SH-SY5Y (cell line): Measurements from ENCODE around the gene LCK.

ENCODE experiments used
- GATA2 ChIP-seq: IDR thresholded peaks from 2 replicates; pipeline ENCODE4 v1.6.1; 2011; ENCODE audit warnings: mild to moderate bottlenecking, low read depth, low read length
- GATA3 ChIP-seq: IDR thresholded peaks from 2 replicates; pipeline ENCODE4 v1.6.1; 2011; ENCODE audit warnings: low read depth, mild to moderate bottlenecking, low read length, moderate library complexity

DNA sequence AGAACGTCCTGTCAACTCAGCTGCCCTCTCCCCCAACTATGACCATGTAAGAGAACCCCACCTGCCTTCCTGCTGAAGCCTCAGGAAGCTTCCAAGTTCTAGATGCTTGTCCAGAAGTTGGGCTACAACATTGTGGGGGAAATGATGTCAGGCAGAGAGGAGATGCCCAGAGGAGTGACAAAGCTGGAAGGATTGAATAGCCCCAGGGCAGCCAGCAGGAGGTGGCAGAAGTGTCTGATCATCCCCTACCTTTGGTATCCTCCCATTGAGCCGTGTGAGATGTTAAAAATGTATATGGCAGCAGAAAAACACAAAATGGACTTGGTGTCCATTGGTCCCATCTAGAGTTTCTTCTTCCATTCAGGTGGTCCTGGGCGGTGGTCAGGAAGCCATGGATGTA is 22.3 kb upstream of the LCK start:
- TF ChIP-seq GATA3 (no peak), GATA2 (no peak)
